ENCODE data around the gene NAV2.

NAV2 gene

GRCh38 chr11:19813158-19813879, 100.7 kb downstream of the NAV2 start:
- no peak for DNase-seq

GRCh38 chr11:19814421-19814820, 101.8 kb downstream of the NAV2 start:
- DNase-seq, result no peak

- DNase-seq, result no peak
Measured at GRCh38 chr11:19816040-19816439, 103.4 kb downstream of the NAV2 start.

GRCh38 chr11:19816817-19817216, 104.2 kb downstream of the NAV2 start:
- DNase-seq, result no peak

GRCh38 chr11:19817265-19817851, 104.7 kb downstream of the NAV2 start:
- DNase-seq, result no peak

GRCh38 chr11:19817870-19818269, 105.2 kb downstream of the NAV2 start:
- no peak for DNase-seq

GRCh38 chr11:19818619-19819018, 106.0 kb downstream of the NAV2 start:
- no peak for DNase-seq

GRCh38 chr11:19819148-19819547, 106.5 kb downstream of the NAV2 start:
- DNase-seq, result no peak

GRCh38 chr11:19820100-19820499, 107.5 kb downstream of the NAV2 start:
- DNase-seq, result no peak

GRCh38 chr11:19821412-19821875, 108.8 kb downstream of the NAV2 start:
- no peak for DNase-seq

- no peak for DNase-seq
Measured at GRCh38 chr11:19821993-19822392, 109.4 kb downstream of the NAV2 start.

- DNase-seq, result no peak
Measured at GRCh38 chr11:19822531-19822930, 109.9 kb downstream of the NAV2 start.

- no peak for DNase-seq
Measured at GRCh38 chr11:19826606-19827005, 114.0 kb downstream of the NAV2 start.

- DNase-seq, result no peak
Measured at GRCh38 chr11:19827399-19828135, 114.9 kb downstream of the NAV2 start.

GRCh38 chr11:19828382-19829108, 115.9 kb downstream of the NAV2 start:
- no peak for DNase-seq

GRCh38 chr11:19829109-19829837, 116.6 kb downstream of the NAV2 start:
- no peak for DNase-seq

- DNase-seq, result no peak
Measured at GRCh38 chr11:19832086-19832750, 119.6 kb downstream of the NAV2 start.

GRCh38 chr11:19832901-19833300, 120.3 kb downstream of the NAV2 start:
- no peak for DNase-seq

- DNase-seq, result no peak
Measured at GRCh38 chr11:19834771-19835170, 122.1 kb downstream of the NAV2 start.

- no peak for DNase-seq
Measured at GRCh38 chr11:19836666-19837065, 124.0 kb downstream of the NAV2 start.

- DNase-seq, result no peak
Measured at GRCh38 chr11:19838994-19839768, 126.5 kb downstream of the NAV2 start.
